SK-N-SH (cell line): ENCODE data around the gene RAB11FIP5. TPM values are rescaled to one million over a fixed set of nuclear protein-coding genes. Genes with fewer than 3 reads are reported as not detected.

ENCODE experiments used
- CTCF ChIA-PET: fragments of 300-600, 350-600 bp; formaldehyde crosslinking; extraction: SDS; loops from one replicate; lab custom pipeline; 2021; lab: Yijun Ruan, JAX
- POLR2A ChIA-PET: fragments of 350-600 bp; sonication (Branson Sonifier 250); formaldehyde crosslinking; extraction: SDS; loops from one replicate; lab custom pipeline; 2020; ENCODE audit warnings: antibody characterized with exemption, inconsistent platforms; lab: Yijun Ruan, JAX
- DNase-seq: peaks from one replicate; pipeline ENCODE4 v3.0.0; 2012
- H2AFZ ChIP-seq: fragments of 200-600 bp; sonication (generic); 2 replicates; pipeline ENCODE4 v1.8.1; 2016; ENCODE audit warnings: antibody characterized with exemption, mild to moderate bottlenecking, low read depth
- H3F3A ChIP-seq: fragments of 200-600 bp; sonication (generic); replicated peaks from 2 replicates; pipeline ENCODE3; 2016; ENCODE audit warnings: antibody characterized with exemption, mild to moderate bottlenecking; ENCODE audit not compliant: insufficient read depth
- H3K27ac ChIP-seq, 2 experiments: fragments of 200-500 bp in 1 of 2; fragments of 200-600 bp in 1 of 2; sonication (Bioruptor generic) in 1 of 2; sonication (generic), shearing (Covaris generic) in 1 of 2; 2 replicates each; pipeline versions ENCODE4 v1.5.1 to v1.6.1; 2014 to 2016; ENCODE audit warnings: low read depth in 2 of 2, inconsistent platforms in 1 of 2, low read length in 1 of 2, mild to moderate bottlenecking in 1 of 2, mixed read lengths in 1 of 2
- H3K27me3 ChIP-seq: fragments of 200-600 bp; sonication (generic), shearing (Covaris generic); 2 replicates; pipeline ENCODE4 v1.6.1; 2016; ENCODE audit warnings: mixed run types; ENCODE audit not compliant: insufficient read depth
- H3K36me3 ChIP-seq, 2 experiments: fragments of 200-500 bp in 1 of 2; fragments of 200-600 bp in 1 of 2; sonication (Bioruptor generic) in 1 of 2; sonication (generic) in 1 of 2; replicated peaks in 1 of 2; 2 replicates each; pipeline versions ENCODE3 to v1.5.1; 2014 to 2016; ENCODE audit warnings: low read length in 1 of 2, mild to moderate bottlenecking in 1 of 2; ENCODE audit not compliant: insufficient read depth in 2 of 2, control insufficient read depth in 1 of 2
- H3K4me1 ChIP-seq, 2 experiments: fragments of 200-500 bp in 1 of 2; fragments of 200-600 bp in 1 of 2; sonication (Bioruptor generic) in 1 of 2; sonication (generic), shearing (Covaris generic) in 1 of 2; 2 replicates each; pipeline versions ENCODE4 v1.5.1 to v1.6.1; 2014 to 2016; ENCODE audit warnings: low read depth in 1 of 2, low read length in 1 of 2, mixed run types in 1 of 2; ENCODE audit not compliant: insufficient read depth in 2 of 2, control insufficient read depth in 1 of 2
- H3K4me2 ChIP-seq: fragments of 200-600 bp; sonication (generic), shearing (Covaris generic); 2 replicates; pipeline ENCODE4 v1.6.1; 2017; ENCODE audit warnings: mixed run types
- H3K4me3 ChIP-seq, 2 experiments: fragments of 200-500 bp in 1 of 2; fragments of 200-600 bp in 1 of 2; sonication (Bioruptor generic) in 1 of 2; sonication (generic), shearing (Covaris generic) in 1 of 2; 2 replicates each; pipeline versions ENCODE4 v1.5.1 to v1.8.1; 2014 to 2016; ENCODE audit warnings: low read depth in 2 of 2, inconsistent platforms in 1 of 2, low read length in 1 of 2, mild to moderate bottlenecking in 1 of 2, mixed read lengths in 1 of 2, moderate library complexity in 1 of 2
- H3K79me2 ChIP-seq: fragments of 200-600 bp; sonication (generic); 2 replicates; pipeline ENCODE4 v1.8.1; 2017; ENCODE audit warnings: mild to moderate bottlenecking; ENCODE audit not compliant: insufficient read depth
- H3K9ac ChIP-seq: fragments of 200-600 bp; sonication (generic); 2 replicates; pipeline ENCODE4 v1.6.1; 2017; ENCODE audit warnings: mixed run types
- H3K9me2 ChIP-seq: fragments of 200-600 bp; sonication (generic); 2 replicates; pipeline ENCODE4 v1.6.1; 2017; ENCODE audit warnings: mixed run types
- H3K9me3 ChIP-seq: fragments of 200-600 bp; sonication (generic); 2 replicates; pipeline ENCODE4 v1.6.1; 2017; ENCODE audit warnings: mixed run types, mild to moderate bottlenecking, moderate library complexity
- H4K20me1 ChIP-seq: fragments of 200-600 bp; sonication (generic); 2 replicates; pipeline ENCODE4 v1.6.1; 2017; ENCODE audit warnings: mild to moderate bottlenecking, mixed run types; ENCODE audit not compliant: insufficient read depth
- CTCF ChIP-seq: fragments of 200-600 bp; sonication (generic); IDR thresholded peaks from 2 replicates; pipeline ENCODE4 v1.6.1; 2017; ENCODE audit warnings: antibody characterized with exemption, mild to moderate bottlenecking, moderate library complexity
- ELF1 ChIP-seq: IDR thresholded peaks from 2 replicates; pipeline ENCODE4 v1.4.0; 2012
- GATA2 ChIP-seq: sonication (generic); formaldehyde crosslinking; IDR thresholded peaks from 2 replicates; pipeline ENCODE4 v1.5.0; 2020; ENCODE audit warnings: mild to moderate bottlenecking, missing genetic modification reagents
- MEF2A ChIP-seq: IDR thresholded peaks from 2 replicates; pipeline ENCODE4 v1.4.0; 2012; ENCODE audit warnings: low read depth, borderline replicate concordance
- NFIC ChIP-seq: IDR thresholded peaks from 2 replicates; pipeline ENCODE4 v1.4.0; 2012; ENCODE audit warnings: borderline replicate concordance
- NRF1 ChIP-seq: IDR thresholded peaks from 2 replicates; pipeline ENCODE4 v1.6.1; 2012; ENCODE audit warnings: low read depth, mild to moderate bottlenecking, low read length
- PBX3 ChIP-seq: IDR thresholded peaks from 2 replicates; pipeline ENCODE4; 2012
- RCOR1 ChIP-seq: fragments of 150-350 bp; IDR thresholded peaks from 2 replicates; pipeline ENCODE4 v1.6.1; 2017; ENCODE audit warnings: antibody characterized with exemption, low read length
- REST ChIP-seq: IDR thresholded peaks from 2 replicates; pipeline ENCODE4 v1.6.1; 2012; ENCODE audit warnings: mild to moderate bottlenecking, low read depth, low read length, moderate library complexity
- TAF1 ChIP-seq: IDR thresholded peaks from 2 replicates; pipeline ENCODE4 v1.6.1; 2012; ENCODE audit warnings: low read depth, mild to moderate bottlenecking, low read length, moderate library complexity, borderline replicate concordance
- USF1 ChIP-seq: IDR thresholded peaks from 2 replicates; pipeline ENCODE4 v1.4.0; 2012; ENCODE audit warnings: low read depth, borderline replicate concordance
- WGBS: methylation state at CpG from one replicate; pipeline ENCODE4 v1.1.6; 2017; ENCODE audit warnings: low lambda C conversion rate; 5-methylcytosine and 5-hydroxymethylcytosine counted together
- polyA plus RNA-seq, 3 experiments: library from polyadenylated mRNA; depleted of rRNA; stranded (reverse); fragments of >200 nt; gene quantifications; 2 replicates each; pipeline ENCODE4 v1.2.3, GENCODE V29; 2012

Gene RAB11FIP5
- polyA plus RNA-seq, 1 of the 3 experiments (the other 2 are of a cell fraction): 17.1 TPM

GRCh38 chr2:73133566-73134197, 20.9 kb upstream of the RAB11FIP5 start (continued):
- no peak for TF ChIP-seq CTCF
- no peak for TF ChIP-seq ELF1

GRCh38 chr2:73131807-73132206, 19.1 kb upstream of the RAB11FIP5 start:
- Histone ChIP-seq H3F3A (no peaks in the 10 kb centered on the region), H3K9me2 (no peaks in the 10 kb centered on the region), H3K4me3 (no peak overlapping the region), H3K9me3 (no peaks in the 10 kb centered on the region), H2AFZ (no peak overlapping the region), H3K27me3 (no peaks in the 10 kb centered on the region; the same call in 1 of the 2 replicates), H3K27ac (no peak overlapping the region), H3K79me2 (no peaks in the 10 kb centered on the region), H3K9ac (no peak overlapping the region), H4K20me1 (no peaks in the 10 kb centered on the region), H3K4me1 (no peaks in the 10 kb centered on the region; a peak in 1 of 4 replicates), H3K4me2 (no peak overlapping the region), H3K36me3 (no peaks in the 10 kb centered on the region)
- no peak for TF ChIP-seq NRF1
- TF ChIP-seq RCOR1: no peak
- TF ChIP-seq GATA2: no peak
- TF ChIP-seq USF1: no peak
- no peak for TF ChIP-seq TAF1
- TF ChIP-seq MEF2A: no peak
- TF ChIP-seq PBX3: no peak
- no peak for TF ChIP-seq NFIC
- TF ChIP-seq REST: no peak
- POLR2A ChIA-PET: no interaction called here
- no peak for DNase-seq
- CTCF ChIA-PET: interaction anchor here (1.3 kb wide), 1 partner anchor 25 kb away, joined by 6 read pairs; no protein-coding TSS in a partner anchor
- 82% methylated on average over 3 of the region's 3 CpGs for WGBS
